ENCODE measurements around the gene UNKL.

The UNKL gene

GRCh38 chr16:1375298-1375640, 39.2 kb downstream of the UNKL start:
- no peak for TF ChIP-seq CTCF (conservative IDR thresholded peaks at IDR 0.05; ENCODE audit: low read depth, low read length)
- no peak for DNase-seq (ENCODE audit: low read depth)
- H3K4me3 ChIP-seq (ENCODE audit: low read length) = no peak overlapping the region

- H3K4me3 ChIP-seq (ENCODE audit: low read length) = no peak overlapping the region
- no peak for TF ChIP-seq CTCF (conservative IDR thresholded peaks at IDR 0.05; ENCODE audit: low read depth, low read length)
Observed at GRCh38 chr16:1374418-1375297, 39.8 kb downstream of the UNKL start.

GRCh38 chr16:1372292-1372950, 42.1 kb downstream of the UNKL start:
- TF ChIP-seq CTCF (conservative IDR thresholded peaks at IDR 0.05; ENCODE audit: low read depth, low read length) = no peak
- DNase-seq (ENCODE audit: low read depth) = no peak
- no peak overlapping the region for H3K4me3 ChIP-seq (ENCODE audit: low read length)

More at GRCh38 chr16:1374418-1375297, 39.8 kb downstream of the UNKL start:
- no peak for DNase-seq (ENCODE audit: low read depth)

GRCh38 chr16:1371054-1371978, 43.2 kb downstream of the UNKL start:
- no peak overlapping the region for H3K4me3 ChIP-seq (ENCODE audit: low read length)
- no peak for TF ChIP-seq CTCF (conservative IDR thresholded peaks at IDR 0.05; ENCODE audit: low read depth, low read length)
- no peak for DNase-seq (ENCODE audit: low read depth)

- DNase-seq (ENCODE audit: low read depth) = no peak
- no peak for TF ChIP-seq CTCF (conservative IDR thresholded peaks at IDR 0.05; ENCODE audit: low read depth, low read length)
- no peak overlapping the region for H3K4me3 ChIP-seq (ENCODE audit: low read length)
Observed at GRCh38 chr16:1367486-1368174, 46.9 kb downstream of the UNKL start.

- no peak for DNase-seq (ENCODE audit: low read depth)
- no peak for TF ChIP-seq CTCF (conservative IDR thresholded peaks at IDR 0.05; ENCODE audit: low read depth, low read length)
- no peak overlapping the region for H3K4me3 ChIP-seq (ENCODE audit: low read length)
Observed at GRCh38 chr16:1366712-1367299, 47.7 kb downstream of the UNKL start.
